A549 treated with dexamethasone at 1 μM for 4 hours (cell line): ENCODE measurements around the gene ZNRF4. TPM values are rescaled to one million over a fixed set of nuclear protein-coding genes. Genes with fewer than 3 reads are reported as not detected.

ENCODE experiments used
- total RNA-seq: library from RNA; stranded (reverse); fragments of 200-300 nt; extraction: Qiagen RNA extraction; gene quantifications from 5 replicates; pipeline ENCODE4 v1.2.3, GENCODE V29; 2022

ZNRF4 gene, protein sequence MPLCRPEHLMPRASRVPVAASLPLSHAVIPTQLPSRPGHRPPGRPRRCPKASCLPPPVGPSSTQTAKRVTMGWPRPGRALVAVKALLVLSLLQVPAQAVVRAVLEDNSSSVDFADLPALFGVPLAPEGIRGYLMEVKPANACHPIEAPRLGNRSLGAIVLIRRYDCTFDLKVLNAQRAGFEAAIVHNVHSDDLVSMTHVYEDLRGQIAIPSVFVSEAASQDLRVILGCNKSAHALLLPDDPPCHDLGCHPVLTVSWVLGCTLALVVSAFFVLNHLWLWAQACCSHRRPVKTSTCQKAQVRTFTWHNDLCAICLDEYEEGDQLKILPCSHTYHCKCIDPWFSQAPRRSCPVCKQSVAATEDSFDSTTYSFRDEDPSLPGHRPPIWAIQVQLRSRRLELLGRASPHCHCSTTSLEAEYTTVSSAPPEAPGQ
- not detected in 5 replicates for total RNA-seq

DNA sequence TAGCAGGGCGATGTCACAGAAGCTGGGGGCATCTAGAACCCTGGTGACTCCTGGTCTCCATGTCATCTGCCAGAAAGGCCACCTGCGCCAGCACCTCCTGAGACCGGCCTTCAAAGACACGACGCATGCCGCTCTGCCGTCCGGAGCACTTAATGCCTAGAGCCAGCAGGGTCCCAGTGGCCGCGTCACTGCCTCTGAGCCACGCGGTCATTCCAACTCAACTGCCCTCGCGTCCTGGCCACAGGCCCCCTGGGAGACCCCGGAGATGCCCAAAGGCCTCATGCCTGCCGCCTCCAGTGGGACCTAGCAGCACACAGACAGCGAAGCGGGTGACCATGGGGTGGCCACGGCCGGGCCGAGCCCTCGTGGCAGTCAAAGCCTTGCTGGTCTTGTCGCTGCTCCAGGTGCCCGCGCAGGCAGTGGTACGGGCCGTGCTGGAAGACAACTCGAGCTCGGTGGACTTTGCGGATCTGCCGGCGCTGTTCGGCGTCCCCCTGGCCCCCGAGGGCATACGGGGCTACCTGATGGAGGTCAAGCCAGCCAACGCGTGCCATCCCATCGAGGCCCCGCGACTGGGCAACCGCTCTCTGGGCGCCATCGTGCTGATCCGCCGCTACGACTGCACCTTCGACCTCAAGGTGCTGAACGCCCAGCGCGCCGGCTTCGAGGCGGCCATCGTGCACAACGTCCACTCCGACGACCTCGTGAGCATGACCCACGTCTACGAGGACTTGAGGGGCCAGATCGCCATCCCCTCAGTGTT is at the start of gene ZNRF4:
ZNRF4 (plus strand) TSS at position 51 of the 763 bp plus-strand sequence; CDS start at position 126, 75 bp downstream.

Other genes with a start within 250 kb of the ZNRF4 start
- 18.5 to 44.3 TPM (median 40.4 TPM) in 5 replicates for gene PTPRS, start 114.6 kb upstream of the ZNRF4 start, total RNA-seq
- 1.9 to 3.2 TPM (median 2.2 TPM) in 5 replicates for gene TINCR, start 112.5 kb downstream of the ZNRF4 start, total RNA-seq
- gene SAFB2, start 167.4 kb downstream of the ZNRF4 start, total RNA-seq: 23.3 to 45.0 TPM (median 37.3 TPM) in 5 replicates
- 48.8 to 67.2 TPM (median 62.4 TPM) in 5 replicates for gene SAFB, start 167.7 kb downstream of the ZNRF4 start, total RNA-seq
- gene MICOS13, start 225.1 kb downstream of the ZNRF4 start, total RNA-seq: 49.5 to 70.9 TPM (median 63.4 TPM) in 5 replicates
- 2.8 to 4.4 TPM (median 3.4 TPM) in 5 replicates for gene HSD11B1L, start 225.6 kb downstream of the ZNRF4 start, total RNA-seq
- gene RPL36, start 234.9 kb downstream of the ZNRF4 start, total RNA-seq: 694 to 907 TPM (median 711 TPM) in 5 replicates